ENCODE measurements around the gene MYRIP. TPM values are rescaled to one million over a fixed set of nuclear protein-coding genes. Genes with fewer than 3 reads are reported as not detected.
A peak's percentile ranks its signal among the peaks of the same experiment; 100 is the strongest.

MYRIP gene
- total and polyA plus RNA-seq, 10 of the 15 experiments (the other 5 are each of a cell fraction or from before 2014, with no cell fraction given) = 0.03 to 0.08 (median 0.04) TPM; not detected in 6

DNA sequence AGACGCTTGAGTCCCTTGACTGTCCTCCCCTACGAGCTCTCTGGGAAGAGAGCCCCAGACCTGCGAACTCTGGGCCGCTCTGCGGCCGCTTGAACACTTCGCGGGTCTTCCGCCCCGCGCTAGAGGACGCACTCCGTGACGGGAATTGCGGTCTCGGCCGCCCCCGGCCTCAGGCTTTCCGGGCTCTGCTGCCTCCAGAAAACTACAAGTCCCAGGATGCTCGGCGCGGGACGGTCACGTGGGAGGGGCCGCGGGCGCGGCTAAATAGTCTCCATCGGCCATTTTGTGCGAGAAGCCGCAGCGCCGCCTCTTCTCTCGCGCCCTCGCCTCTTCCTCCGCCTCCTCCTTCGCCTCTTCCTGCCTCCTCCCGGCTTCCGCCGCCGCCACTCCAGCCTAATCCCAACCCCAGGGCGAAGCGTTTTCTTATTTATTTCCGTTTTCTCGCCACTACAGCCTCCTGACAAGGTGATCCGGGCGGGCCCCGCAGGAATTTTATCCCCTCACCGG, 500.1 kb downstream of the MYRIP start, which contains the start of gene EIF1B (continued):
- TF ChIP-seq, protein P1, sequence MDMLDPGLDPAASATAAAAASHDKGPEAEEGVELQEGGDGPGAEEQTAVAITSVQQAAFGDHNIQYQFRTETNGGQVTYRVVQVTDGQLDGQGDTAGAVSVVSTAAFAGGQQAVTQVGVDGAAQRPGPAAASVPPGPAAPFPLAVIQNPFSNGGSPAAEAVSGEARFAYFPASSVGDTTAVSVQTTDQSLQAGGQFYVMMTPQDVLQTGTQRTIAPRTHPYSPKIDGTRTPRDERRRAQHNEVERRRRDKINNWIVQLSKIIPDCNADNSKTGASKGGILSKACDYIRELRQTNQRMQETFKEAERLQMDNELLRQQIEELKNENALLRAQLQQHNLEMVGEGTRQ (IDR thresholded peaks at IDR 0.05; ENCODE audit: borderline replicate concordance, low read depth, low read length) = peak; percentile 92
- TF ChIP-seq MXI1 (IDR thresholded peaks at IDR 0.05; ENCODE audit: low read depth, low read length) (peak; percentile 61; the same call in 1 of the 2 replicates), POLR2AphosphoS5 (IDR thresholded peaks at IDR 0.05; ENCODE audit: low read length) (peak; percentile 87), CREB1 (IDR thresholded peaks at IDR 0.05; ENCODE audit: low read depth) (peak; percentile 82), IRF4 (IDR thresholded peaks at IDR 0.05; ENCODE audit: low read depth, low read length) (0 out of 2 replicates have a peak, but pooled peaks have one; percentile 41), ZBED1 (IDR thresholded peaks at IDR 0.05; ENCODE audit: borderline replicate concordance) (0 out of 2 replicates have a peak, but pooled peaks have one; percentile 22), PML (IDR thresholded peaks at IDR 0.05; ENCODE audit: low read length) (peak; percentile 66), YY1 (IDR thresholded peaks at IDR 0.05; ENCODE audit: low read depth, low read length) (peak; percentile 96), BHLHE40 (IDR thresholded peaks at IDR 0.05; ENCODE audit: borderline replicate concordance in 1 of 2, low read depth in 2 of 2, low read length in 1 of 2) (peak; percentile 46 to 68; a peak in 3 of 4 replicates), ETV6 (conservative IDR thresholded peaks at IDR 0.05 in 1 of 2, IDR thresholded peaks at IDR 0.05 in 1 of 2; ENCODE audit: borderline replicate concordance in 1 of 2, low read depth in 1 of 2) (no peak)
- TF ChIP-seq, protein P2, sequence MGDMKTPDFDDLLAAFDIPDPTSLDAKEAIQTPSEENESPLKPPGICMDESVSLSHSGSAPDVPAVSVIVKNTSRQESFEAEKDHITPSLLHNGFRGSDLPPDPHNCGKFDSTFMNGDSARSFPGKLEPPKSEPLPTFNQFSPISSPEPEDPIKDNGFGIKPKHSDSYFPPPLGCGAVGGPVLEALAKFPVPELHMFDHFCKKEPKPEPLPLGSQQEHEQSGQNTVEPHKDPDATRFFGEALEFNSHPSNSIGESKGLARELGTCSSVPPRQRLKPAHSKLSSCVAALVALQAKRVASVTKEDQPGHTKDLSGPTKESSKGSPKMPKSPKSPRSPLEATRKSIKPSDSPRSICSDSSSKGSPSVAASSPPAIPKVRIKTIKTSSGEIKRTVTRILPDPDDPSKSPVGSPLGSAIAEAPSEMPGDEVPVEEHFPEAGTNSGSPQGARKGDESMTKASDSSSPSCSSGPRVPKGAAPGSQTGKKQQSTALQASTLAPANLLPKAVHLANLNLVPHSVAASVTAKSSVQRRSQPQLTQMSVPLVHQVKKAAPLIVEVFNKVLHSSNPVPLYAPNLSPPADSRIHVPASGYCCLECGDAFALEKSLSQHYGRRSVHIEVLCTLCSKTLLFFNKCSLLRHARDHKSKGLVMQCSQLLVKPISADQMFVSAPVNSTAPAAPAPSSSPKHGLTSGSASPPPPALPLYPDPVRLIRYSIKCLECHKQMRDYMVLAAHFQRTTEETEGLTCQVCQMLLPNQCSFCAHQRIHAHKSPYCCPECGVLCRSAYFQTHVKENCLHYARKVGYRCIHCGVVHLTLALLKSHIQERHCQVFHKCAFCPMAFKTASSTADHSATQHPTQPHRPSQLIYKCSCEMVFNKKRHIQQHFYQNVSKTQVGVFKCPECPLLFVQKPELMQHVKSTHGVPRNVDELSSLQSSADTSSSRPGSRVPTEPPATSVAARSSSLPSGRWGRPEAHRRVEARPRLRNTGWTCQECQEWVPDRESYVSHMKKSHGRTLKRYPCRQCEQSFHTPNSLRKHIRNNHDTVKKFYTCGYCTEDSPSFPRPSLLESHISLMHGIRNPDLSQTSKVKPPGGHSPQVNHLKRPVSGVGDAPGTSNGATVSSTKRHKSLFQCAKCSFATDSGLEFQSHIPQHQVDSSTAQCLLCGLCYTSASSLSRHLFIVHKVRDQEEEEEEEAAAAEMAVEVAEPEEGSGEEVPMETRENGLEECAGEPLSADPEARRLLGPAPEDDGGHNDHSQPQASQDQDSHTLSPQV (IDR thresholded peaks at IDR 0.05) = peak; percentile 79; the same call in 1 of the 2 replicates
- TF ChIP-seq, protein P3, sequence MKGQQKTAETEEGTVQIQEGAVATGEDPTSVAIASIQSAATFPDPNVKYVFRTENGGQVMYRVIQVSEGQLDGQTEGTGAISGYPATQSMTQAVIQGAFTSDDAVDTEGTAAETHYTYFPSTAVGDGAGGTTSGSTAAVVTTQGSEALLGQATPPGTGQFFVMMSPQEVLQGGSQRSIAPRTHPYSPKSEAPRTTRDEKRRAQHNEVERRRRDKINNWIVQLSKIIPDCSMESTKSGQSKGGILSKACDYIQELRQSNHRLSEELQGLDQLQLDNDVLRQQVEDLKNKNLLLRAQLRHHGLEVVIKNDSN (IDR thresholded peaks at IDR 0.05; ENCODE audit: borderline replicate concordance, extremely low read length, insufficient read depth, low read depth, low read length) = peak; percentile 94
- TF ChIP-seq, protein P4, sequence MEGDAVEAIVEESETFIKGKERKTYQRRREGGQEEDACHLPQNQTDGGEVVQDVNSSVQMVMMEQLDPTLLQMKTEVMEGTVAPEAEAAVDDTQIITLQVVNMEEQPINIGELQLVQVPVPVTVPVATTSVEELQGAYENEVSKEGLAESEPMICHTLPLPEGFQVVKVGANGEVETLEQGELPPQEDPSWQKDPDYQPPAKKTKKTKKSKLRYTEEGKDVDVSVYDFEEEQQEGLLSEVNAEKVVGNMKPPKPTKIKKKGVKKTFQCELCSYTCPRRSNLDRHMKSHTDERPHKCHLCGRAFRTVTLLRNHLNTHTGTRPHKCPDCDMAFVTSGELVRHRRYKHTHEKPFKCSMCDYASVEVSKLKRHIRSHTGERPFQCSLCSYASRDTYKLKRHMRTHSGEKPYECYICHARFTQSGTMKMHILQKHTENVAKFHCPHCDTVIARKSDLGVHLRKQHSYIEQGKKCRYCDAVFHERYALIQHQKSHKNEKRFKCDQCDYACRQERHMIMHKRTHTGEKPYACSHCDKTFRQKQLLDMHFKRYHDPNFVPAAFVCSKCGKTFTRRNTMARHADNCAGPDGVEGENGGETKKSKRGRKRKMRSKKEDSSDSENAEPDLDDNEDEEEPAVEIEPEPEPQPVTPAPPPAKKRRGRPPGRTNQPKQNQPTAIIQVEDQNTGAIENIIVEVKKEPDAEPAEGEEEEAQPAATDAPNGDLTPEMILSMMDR (IDR thresholded peaks at IDR 0.05 in 2 of 3, conservative IDR thresholded peaks at IDR 0.05 in 1 of 3; ENCODE audit: control insufficient read depth in 2 of 3, extremely low read depth in 1 of 3, insufficient read depth in 1 of 3, low read depth in 3 of 3, low read length in 3 of 3) = peak; percentile 80 to 88 (median 85)
- TF ChIP-seq, protein P5, sequence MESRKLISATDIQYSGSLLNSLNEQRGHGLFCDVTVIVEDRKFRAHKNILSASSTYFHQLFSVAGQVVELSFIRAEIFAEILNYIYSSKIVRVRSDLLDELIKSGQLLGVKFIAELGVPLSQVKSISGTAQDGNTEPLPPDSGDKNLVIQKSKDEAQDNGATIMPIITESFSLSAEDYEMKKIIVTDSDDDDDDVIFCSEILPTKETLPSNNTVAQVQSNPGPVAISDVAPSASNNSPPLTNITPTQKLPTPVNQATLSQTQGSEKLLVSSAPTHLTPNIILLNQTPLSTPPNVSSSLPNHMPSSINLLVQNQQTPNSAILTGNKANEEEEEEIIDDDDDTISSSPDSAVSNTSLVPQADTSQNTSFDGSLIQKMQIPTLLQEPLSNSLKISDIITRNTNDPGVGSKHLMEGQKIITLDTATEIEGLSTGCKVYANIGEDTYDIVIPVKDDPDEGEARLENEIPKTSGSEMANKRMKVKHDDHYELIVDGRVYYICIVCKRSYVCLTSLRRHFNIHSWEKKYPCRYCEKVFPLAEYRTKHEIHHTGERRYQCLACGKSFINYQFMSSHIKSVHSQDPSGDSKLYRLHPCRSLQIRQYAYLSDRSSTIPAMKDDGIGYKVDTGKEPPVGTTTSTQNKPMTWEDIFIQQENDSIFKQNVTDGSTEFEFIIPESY (IDR thresholded peaks at IDR 0.05) = no peak
- TF ChIP-seq, protein P6, sequence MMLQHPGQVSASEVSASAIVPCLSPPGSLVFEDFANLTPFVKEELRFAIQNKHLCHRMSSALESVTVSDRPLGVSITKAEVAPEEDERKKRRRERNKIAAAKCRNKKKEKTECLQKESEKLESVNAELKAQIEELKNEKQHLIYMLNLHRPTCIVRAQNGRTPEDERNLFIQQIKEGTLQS (IDR thresholded peaks at IDR 0.05; ENCODE audit: borderline replicate concordance, extremely low read depth, low read depth, low read length) = peak; percentile 94
- TF ChIP-seq, protein P7, sequence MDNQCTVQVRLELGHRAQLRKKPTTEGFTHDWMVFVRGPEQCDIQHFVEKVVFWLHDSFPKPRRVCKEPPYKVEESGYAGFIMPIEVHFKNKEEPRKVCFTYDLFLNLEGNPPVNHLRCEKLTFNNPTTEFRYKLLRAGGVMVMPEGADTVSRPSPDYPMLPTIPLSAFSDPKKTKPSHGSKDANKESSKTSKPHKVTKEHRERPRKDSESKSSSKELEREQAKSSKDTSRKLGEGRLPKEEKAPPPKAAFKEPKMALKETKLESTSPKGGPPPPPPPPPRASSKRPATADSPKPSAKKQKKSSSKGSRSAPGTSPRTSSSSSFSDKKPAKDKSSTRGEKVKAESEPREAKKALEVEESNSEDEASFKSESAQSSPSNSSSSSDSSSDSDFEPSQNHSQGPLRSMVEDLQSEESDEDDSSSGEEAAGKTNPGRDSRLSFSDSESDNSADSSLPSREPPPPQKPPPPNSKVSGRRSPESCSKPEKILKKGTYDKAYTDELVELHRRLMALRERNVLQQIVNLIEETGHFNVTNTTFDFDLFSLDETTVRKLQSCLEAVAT (IDR thresholded peaks at IDR 0.05) = 0 out of 2 replicates have a peak, but pooled peaks have one; percentile 64

Measured in GM12878 (cell line).